HuH-7 (cell line): Measurements from ENCODE around the gene THEMIS.

Experiments used
- DNase-seq: peaks from one replicate; pipeline ENCODE4 v3.0.0; 2011; ENCODE audit warnings: low spot score

The THEMIS gene

DNA sequence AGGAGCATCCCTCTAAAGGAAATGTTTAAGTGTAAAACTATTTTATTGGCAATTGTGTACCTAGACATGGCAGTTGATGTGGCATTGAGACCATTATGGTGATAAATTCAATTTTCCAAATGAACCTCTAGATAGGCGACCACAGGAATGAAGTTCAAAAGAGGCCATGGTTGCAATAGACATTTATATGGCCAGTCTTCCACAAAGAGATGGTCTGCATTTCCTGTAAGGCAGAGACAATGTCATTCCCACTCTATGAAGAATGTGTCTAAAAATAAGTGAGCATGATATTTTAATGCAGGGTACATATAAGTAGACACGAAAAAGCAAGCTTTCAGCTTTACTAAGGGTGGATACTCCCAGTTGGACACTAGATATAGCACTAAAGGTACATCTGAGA is 40.9 kb downstream of the THEMIS start:
- DNase-seq = no peak

DNA sequence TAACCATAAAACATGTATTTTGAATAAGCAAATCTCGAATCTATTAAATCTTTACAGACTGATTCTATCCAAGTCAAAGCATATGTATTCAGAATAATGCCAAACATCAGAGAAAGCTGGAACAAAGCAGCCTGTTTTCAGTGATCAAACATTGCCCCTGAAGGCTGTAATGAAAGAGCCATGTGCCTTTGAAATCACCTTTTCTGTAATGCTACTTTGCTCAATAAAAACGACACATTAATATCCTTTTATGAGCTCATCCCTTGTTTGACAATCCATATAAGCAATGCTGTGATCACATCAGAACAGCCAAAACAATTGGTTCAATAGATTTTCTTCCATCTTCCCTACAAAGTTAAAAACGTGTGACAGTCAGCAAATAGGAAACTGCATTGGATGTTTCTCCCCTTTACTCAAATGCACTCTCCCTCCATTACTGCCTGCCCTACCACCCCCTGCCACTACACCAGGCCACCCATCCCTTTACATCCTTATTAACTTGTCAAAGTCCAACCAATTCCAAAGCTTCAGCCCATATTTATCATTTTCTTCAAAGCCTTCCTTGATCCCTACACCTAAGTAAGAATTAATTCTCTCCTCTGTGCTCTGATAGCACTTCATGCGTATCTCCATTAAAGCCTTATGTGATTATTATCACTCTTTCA is 42.0 kb downstream of the THEMIS start:
- DNase-seq = no peak

DNA sequence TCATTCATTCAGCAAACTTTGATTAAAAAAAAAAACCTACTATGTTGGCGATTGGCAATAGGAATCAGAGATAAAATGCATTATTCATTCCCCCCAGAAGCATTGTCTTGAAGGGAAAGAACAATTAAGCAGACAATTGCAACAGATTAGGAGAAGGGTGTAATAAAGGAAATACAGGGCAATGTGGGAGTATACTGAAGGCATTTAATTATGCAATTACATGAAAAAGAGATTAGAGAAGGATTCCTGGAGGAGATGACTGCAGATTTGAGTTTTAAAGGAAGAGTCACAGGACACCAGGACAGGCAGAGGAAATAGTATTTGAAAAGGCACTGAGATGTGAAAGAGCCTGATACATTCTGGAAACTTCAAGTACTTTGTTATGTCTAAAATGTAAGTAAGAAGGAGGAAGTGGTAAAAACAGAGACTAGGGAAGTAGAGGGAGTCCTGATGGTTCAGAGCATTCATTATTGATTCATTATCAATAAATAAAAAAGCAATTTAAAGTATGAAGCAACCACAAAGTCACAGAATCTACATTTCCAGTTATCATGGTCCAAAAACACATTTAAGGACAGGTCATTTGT is 43.7 kb downstream of the THEMIS start:
- DNase-seq = no peak

DNA sequence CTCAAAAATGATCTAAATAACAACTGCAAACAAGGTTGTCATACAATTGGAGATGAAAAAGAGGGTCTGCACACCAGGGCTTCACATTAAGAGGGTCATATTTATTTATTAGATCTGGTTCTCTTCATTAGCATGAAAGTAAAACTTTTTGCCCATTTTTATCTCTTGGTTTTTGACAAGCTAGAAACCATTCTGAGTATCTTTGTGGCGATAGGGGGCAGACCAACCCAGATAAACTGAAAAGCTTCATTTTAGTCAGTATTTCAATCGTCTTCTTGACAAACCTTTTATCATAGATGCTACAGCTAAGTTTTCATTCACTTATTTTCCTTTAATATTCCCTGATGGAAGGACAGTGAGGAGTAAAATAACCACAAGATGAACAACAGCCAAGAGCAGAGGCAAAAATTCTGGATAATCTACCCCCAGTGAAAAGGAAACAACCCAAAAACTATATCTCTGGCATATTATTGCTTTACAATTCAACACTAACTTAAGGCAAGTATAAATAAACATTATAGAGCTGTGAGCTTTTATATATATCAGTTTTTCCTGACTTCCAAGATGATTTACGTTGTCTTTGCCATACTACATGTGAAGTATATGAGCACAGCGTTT is 45.2 kb downstream of the THEMIS start:
- no peak for DNase-seq

DNA sequence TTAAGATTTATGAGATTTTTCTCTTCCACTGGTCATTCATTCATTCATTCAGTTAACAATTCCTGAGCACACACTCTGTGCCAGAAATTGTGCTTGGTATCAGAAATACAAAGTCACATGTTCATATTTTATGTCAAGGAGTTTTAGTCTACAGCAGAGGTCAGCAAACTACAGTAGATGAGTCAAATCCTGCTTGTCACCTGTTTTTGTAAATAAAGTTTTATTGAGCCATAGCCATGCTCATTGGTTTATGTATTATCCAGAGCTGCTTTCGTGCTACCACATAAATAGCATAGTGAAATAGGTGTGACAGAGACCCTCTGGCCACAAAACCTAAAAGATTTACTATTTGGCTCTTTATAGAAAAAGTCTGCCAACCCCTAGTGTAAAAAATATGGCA is 46.8 kb downstream of the THEMIS start:
- DNase-seq = no peak

DNA sequence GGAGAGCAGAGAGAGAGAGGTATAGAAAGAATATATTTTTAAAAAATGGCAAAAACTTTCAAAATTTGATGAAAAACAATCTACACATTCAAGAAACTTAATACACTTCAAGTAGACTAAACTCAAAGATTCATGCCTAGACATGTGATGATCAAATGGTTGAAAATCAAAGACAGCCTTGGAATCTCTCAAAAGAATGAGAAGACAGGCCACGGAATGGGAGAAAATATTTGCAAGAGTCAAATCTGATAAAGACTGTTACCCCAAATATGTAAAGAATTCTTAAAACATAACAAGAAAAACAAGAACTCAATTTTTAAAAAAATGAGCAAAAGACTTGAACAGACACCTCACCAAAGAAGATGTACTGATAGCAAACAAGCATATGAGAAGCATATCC is 49.7 kb downstream of the THEMIS start:
- no peak for DNase-seq

DNA sequence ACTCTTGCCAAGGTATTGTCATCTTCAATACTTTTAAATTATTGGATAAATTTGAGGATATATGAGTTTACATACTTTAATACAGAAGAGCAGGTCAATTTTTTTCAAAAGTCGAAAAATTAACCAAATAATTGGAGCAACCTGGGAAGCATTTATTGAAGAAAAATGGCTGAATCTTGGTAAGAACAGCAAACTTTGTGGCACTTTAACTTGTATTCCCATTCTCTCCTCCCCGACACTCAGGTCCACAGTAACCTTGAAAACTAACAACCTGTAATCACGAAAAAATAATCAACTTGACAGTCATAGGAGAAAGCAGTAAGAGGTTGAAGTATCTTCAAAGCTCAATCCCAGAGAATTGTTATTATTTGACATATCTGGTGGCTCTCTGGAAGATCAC is 55.6 kb downstream of the THEMIS start:
- no peak for DNase-seq

DNA sequence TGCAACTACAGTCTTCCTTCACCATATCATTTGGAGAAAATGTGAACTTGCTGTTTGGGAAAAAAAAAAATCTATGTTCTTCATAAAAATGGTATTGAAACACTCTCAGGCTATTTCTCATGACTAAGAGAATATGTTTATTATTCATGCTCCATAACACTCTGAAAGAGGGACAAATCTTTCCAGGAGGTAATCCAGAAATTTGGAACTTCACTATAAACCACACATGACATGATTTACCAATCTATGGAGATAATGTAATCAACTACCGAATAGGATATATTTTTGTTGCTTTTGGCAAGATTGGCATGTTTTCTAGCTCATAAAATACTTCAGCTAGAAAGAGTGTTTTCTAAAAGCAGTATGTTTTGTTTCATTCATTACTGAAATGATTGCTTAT is 56.3 kb downstream of the THEMIS start:
- DNase-seq = no peak

DNA sequence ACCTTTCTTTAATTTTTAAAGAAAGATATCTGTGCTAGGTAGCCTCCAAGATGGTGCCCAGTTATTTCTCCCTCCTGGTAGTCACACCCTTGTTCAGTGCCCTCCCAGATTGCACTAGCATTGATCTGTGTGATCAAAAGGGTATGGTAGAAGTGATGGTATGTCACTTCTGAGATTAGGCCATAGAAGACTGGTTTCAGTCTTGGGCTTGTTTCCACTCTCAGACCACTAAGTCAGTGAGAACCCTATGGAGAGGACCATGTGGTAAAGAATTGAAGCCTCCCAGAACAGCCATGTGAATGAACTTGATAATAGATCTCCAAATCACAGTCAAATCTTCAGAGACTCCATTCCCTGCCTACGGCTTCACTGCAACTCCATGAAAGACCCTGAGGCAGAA is 57.3 kb downstream of the THEMIS start:
- DNase-seq = no peak

DNA sequence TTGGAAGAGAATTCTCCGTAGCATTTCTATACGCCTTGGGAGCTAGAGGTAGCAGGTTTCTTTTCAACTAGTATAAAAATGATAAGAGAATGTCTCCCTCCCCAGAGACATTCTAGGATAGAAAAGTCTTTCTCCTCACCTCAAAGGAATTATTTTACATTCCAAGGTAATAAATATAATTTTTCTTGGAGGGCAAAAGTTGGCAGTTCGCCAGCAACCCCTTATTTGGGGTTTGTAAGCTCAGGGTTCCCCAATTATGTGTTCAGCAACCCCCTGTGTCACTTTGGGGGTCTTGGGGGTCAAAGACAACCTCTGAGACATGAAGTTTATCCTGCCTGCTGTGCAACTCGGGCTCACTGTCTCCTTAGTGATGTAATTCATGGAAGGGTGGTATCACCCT is 58.3 kb downstream of the THEMIS start:
- no peak for DNase-seq

DNA sequence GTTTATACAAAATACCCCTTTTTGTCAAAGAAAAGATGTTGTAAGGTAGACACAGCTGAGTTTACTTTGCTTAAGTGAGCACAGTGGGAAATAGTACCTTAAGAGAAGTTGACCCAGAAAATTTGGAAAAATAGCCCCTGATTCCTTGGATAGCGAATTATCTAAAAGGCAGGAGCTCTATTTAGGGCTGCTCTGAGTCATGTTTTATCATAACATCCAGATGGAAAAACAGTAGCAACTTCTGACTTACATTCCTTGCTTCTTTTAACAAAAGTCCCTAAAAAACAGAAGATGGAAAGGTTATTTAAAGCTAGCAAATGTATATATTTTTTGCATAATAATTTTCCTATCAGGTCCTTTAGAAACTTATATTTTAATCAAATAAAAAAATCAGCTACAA is 59.0 kb downstream of the THEMIS start:
- DNase-seq = no peak

DNA sequence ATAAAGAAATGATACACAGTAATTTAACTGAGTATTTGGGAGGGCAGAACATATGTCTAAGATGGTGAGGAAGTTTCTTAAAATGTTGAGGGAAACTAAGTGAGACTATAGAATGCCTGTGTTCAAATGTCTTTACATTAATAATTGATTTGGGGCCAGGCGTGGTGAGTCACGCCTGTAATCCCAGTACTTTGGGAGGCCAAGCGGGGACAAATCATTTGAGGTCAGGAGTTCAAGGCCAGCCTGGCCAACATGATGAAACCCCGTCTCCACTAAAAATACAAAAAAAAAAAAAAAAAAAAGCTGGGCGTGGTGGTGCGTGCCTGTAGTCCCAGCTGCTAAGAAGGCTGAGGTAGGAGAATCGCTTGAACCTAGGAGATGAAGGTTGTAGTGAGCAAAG is 66.7 kb downstream of the THEMIS start:
- no peak for DNase-seq

DNA sequence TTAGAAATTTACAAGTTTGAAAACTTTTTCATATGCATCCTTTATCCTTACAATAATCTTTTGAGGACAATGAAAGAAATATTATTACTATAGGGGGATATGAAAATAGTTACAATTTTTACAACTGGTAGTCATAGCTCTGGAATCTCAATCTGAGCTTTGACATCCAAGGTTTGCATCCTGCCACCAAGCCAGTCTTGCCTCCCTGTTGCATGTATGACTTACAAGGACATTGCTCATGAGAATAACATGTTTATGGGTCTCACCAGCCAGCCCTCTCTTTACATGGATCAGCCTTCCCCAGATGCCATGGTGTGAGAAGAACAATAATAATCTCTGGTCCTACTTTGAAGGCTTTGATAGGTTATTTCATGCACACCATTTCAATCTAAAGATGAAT is 67.5 kb downstream of the THEMIS start:
- no peak for DNase-seq

DNA sequence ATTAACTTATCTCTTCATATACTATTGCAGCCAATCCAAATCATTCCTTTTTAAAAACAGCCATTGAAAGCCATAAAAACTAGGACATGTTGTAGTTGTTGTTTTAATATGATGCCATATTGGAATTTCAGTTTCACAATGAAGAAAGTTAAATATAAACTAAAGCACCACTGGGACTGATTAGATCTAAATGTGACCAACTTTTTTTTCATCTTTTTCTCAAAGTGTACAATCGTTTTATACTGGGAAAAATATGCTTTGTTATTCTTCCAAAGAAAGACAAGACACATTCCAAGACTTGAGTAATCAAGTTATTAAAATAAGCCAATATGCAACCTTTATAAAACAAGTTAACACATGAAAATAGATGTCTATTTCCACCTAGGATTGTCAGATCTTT is 68.5 kb downstream of the THEMIS start:
- no peak for DNase-seq

DNA sequence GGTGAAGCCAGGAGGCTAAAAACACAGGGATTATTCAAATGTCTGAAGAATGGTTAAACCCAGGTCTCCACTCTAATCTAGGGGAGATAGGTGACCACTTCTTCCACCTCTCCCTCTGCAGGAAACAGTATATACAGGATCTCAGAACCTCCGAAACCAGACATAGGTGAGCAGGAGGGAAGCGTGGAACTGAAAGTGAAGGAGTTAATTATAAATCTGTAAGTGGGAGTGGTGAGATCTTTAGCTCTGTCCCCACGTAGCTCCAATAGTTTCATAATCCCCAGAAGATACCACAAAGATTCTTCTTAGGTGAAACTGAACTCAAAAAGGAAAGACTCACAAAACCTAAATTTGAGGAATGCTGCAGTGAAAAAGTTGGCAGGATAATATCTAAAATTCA is 76.8 kb downstream of the THEMIS start:
- no peak for DNase-seq

DNA sequence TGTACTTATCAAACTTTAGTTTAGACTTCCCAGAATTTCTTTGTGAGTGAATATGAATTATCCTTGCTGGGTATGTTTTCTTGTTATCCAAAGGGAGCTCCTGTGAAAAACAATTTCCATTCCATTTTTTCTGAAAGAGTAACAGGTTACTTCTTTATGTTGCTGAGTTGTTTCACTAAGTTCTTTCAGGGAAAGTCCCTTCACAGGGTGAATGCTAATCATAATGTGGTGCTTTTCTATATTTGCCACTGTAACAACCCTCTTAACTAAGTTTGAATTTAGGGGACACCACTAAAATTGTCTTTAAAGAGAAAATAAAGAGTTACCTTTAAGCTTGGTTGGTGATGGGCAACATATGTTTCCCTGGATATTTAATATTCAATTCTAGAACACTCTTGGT is 79.4 kb downstream of the THEMIS start:
- DNase-seq = no peak

DNA sequence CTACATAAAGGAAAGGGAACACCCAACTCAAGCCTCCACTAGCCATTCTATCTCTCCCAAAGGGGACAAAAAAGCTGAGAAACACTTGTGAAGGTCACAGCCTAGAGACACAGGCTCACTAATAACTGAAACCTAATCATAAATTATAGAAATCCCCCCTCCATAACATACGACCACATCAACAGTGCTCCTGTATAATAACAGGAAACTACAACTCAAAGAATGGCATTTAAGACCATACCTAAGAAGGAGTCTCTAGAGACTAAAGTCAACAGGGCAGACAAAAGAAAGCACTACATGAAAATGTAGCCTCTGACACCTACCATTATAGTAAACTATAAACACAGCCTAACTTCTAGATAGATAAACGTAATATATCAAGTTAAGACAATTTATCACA is 82.7 kb downstream of the THEMIS start:
- no peak for DNase-seq

DNA sequence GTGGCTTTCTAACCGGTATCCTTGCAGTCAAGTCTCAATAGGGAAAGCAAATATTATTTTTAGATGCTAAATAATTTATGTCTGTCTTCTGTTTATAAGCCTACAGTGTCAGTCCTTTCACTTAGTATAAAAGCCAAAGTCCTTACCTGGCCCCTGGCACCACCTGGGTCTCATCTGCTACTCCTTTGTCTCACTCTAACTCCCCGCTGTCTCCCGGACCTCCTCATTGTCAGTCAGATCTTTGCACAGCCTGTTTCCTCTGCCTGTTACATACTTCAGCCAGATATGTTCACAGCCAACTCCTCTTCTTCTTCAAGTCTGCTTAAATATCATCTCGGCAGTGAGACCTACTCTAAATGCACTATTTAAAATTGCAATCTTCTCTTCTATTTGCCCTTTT is 84.2 kb downstream of the THEMIS start:
- no peak for DNase-seq

DNA sequence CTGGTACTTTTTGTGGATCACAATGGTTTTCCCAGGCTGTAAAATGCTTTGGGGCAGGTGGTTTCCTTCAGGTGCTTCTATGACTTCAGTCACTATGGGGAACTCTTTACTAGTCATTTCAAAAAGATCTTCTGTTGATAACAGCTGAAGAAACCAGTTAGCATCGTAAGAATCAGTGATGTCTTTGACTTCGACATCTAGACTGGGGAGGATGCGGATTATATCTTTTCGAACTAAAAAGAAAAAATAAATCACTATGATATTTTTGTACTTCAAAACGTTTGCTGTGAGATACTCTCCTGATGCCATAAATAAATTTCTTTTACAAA is 87.2 kb downstream of the THEMIS start:
- DNase-seq = no peak

DNA sequence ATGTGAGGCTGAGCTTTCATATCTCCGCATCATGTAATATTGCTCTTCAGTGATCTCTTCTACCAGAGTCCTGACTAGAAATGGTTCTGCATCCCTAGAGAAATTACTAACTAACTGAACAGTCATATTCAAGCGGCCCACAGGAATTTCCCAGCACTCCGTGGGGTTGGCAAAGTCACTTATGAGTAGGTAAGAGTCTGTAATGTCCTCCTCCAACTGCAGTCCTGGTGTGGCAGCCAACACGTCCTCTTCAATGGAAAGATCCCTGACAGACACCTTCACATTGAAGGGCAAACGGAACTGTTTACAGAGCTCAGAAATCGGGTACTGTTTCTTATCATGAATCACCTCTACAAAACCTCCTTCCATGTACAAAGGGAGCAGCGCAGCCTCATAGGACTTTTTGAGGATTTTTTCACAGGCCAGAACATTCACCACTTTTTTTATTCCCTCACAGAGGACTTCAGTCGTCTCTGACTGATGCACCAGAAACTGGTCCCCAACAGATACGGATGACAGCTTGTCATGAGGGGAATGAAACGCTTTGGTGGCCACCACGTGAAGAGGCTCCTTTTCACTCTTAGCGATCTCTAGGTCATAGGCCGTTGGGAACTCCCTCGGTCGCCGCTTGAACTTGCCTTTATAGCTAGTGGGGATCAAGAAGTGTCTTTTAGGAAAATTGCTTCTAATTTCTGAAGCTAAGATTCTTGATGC is 87.7 kb downstream of the THEMIS start:
- DNase-seq = no peak

DNA sequence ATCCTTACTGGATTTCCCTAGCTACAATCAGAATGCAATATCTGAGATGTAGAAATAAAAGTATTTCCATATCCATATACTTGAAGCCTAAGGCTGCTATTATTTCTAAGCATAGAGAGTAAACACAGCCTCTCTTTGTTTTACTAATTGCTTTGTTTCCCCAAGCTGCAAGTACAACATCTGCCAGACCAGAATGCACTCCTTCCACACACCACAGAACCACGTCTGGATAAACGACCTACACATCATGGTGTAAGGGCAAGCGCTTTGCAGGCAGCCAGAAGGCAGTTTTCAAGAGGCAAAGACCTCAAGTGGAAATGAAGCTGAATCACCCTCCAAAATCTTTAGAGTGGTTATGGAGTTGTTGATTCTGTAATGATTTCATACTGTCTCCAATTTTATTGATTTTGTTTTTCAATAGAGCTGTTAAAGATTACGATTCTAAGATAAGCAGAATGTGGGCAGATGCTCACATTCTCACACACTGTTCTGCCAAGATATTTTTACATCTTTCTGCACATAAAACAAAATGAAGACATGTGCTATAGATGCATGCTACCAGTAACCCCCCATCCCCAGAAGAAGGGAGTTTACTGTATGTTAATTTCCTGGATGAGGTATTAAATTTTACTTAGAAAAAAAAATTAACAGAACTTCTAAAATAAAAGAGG is 88.8 kb downstream of the THEMIS start:
- DNase-seq = no peak

DNA sequence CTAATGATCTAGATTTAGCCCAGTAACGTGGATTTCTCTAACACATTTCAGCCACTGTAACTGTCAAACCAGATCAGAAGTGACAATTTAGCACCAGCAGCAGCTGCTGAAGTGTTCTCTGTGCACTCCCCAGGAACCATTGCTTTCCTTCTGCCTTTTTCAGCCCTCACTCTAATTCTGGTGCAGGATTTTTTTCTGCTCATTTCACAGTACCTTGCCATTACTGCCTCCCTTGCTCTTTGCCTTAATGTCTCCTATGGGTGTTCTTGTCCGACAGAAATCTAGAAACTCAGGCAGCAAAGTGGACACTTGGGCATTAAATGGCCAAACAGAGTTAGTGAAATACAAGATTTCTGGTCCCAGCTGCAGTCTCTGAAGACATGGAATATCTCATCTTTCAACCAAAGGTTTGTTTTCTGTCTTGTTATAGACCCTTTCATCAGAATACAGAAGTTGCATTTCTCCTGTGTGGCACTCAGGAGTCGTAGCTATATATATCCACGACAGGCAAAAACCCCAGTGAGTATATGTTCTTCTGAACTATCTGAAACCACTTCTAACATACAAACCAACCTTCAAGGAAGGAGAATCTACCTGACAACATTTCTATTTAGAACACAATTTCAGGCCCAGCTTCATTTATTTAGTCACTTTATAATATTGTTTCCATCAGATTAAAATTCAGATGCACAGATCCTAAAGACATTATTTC is 92.9 kb downstream of the THEMIS start:
- no peak for DNase-seq
